Activated B cell treated with CpG ODN at 0.5 μM for 24 hours (primary cell): ENCODE data around the gene EID2B. TPM values are rescaled to one million over a fixed set of nuclear protein-coding genes. Genes with fewer than 3 reads are reported as not detected.

Source experiments
- ATAC-seq: fragments of 200-7000 bp; cut with Tn5 transposase; one replicate; pipeline ENCODE4 v1.10.0; 2021; ENCODE audit warnings: low read depth, mild to moderate bottlenecking, moderate library complexity
- CTCF ChIA-PET: fragments of 350-600 bp; sonication (Branson Sonifier 250); formaldehyde crosslinking; loops from one replicate; lab custom pipeline; 2021; ENCODE audit warnings: antibody characterized with exemption; lab: Charles Lee
- POLR2A ChIA-PET: fragments of 350-600 bp; sonication (Branson Sonifier 250); formaldehyde crosslinking; loops from one replicate; lab custom pipeline; 2021; ENCODE audit warnings: antibody characterized with exemption; lab: Charles Lee
- DNase-seq: peaks from one replicate; pipeline ENCODE4 v3.0.0; 2022
- H3K27ac Mint-ChIP-seq: one replicate; pipeline ENCODE4 v1.8.0; 2020; ENCODE audit warnings: mixed read lengths
- H3K27me3 Mint-ChIP-seq: one replicate; pipeline ENCODE4 v1.8.0; 2021; ENCODE audit warnings: mixed read lengths
- H3K36me3 Mint-ChIP-seq: one replicate; pipeline ENCODE4 v1.8.0; 2021; ENCODE audit warnings: low read depth, mixed read lengths
- H3K4me1 Mint-ChIP-seq: one replicate; pipeline ENCODE4 v1.8.0; 2021; ENCODE audit warnings: mixed read lengths
- H3K4me3 Mint-ChIP-seq: one replicate; pipeline ENCODE4 v1.8.0; 2020; ENCODE audit warnings: mild to moderate bottlenecking, mixed read lengths
- H3K9me3 Mint-ChIP-seq: one replicate; pipeline ENCODE4 v1.8.0; 2020; ENCODE audit warnings: mixed read lengths
- CTCF ChIP-seq: fragments of 200-600 bp; IDR thresholded peaks from one replicate; pipeline ENCODE4 v1.8.0; 2022; ENCODE audit warnings: antibody characterized with exemption, mild to moderate bottlenecking
- intact Hi-C: fragments of 100-400 bp; cut with micrococcal nuclease; formaldehyde crosslinking; loops from one replicate; pipeline ENCODE4 v1.15.1; 2024
- total RNA-seq: library from RNA; stranded (reverse); gene quantifications from 2 replicates; pipeline ENCODE4 v1.2.3, GENCODE V29; 2022

EID2B gene
- total RNA-seq, 1 donor from 2014 or later, result 4.0 TPM

GRCh38 chr19:39533791-39534190 lies 1.1 kb upstream of the EID2B start:
- no peaks in the 10 kb centered on the region for H3K27me3 Mint-ChIP-seq
- no peak for ATAC-seq
- peaks cover 31% of the 10 kb centered on the region for H3K4me1 Mint-ChIP-seq
- CTCF ChIA-PET, result interaction anchor here (1.3 to 3.8 kb wide), 6 partner anchors 59 to 411 kb away, joined by 3 to 20 read pairs (median 9); partner anchors contain the start of gene SUPT5H
- H3K36me3 Mint-ChIP-seq, result peaks cover 5% of the 10 kb centered on the region
- POLR2A ChIA-PET, result interaction anchor here (1.9 kb wide), 1 partner anchor 89 kb away, joined by 5 read pairs; the partner anchor contains the start of gene SUPT5H
- H3K27ac Mint-ChIP-seq, result no peak overlapping the region
- no peak for DNase-seq
- no peaks in the 10 kb centered on the region for H3K9me3 Mint-ChIP-seq
- H3K4me3 Mint-ChIP-seq, result no peak overlapping the region
- no peak for TF ChIP-seq CTCF
- intact Hi-C loops, result loop anchor here (1.0 to 5.0 kb wide), 3 partner anchors 191 to 411 kb away; partner anchors contain the start of gene SAMD4B

- Mint-ChIP-seq H3K4me1 (peaks cover 24% of the 10 kb centered on the region), H3K27me3 (no peaks in the 10 kb centered on the region), H3K27ac (no peak overlapping the region), H3K9me3 (no peaks in the 10 kb centered on the region), H3K36me3 (peaks cover 8% of the 10 kb centered on the region), H3K4me3 (peak overlapping the region; percentile 95)
- POLR2A ChIA-PET, result interaction anchor here (0.5 to 2.1 kb wide), 8 partner anchors 59 to 676 kb away, joined by 3 to 17 read pairs (median 4); partner anchors contain the start of genes PLEKHG2, RPS16 and SUPT5H
- intact Hi-C loops, result loop anchor here (1.0 to 5.0 kb wide), 3 partner anchors 191 to 411 kb away; partner anchors contain the start of gene SAMD4B
- no peak for TF ChIP-seq CTCF
- CTCF ChIA-PET, result interaction anchor here (1.2 to 3.8 kb wide), 5 partner anchors 59 to 411 kb away, joined by 4 to 20 read pairs (median 12); no protein-coding TSS in a partner anchor
- no peak for ATAC-seq
- DNase-seq, result no peak
Observed at GRCh38 chr19:39533003-39533512, 406 bp upstream of the EID2B start.

GRCh38 chr19:39531834-39532232 lies 819 bp downstream of the EID2B start:
- ChIA-PET CTCF (interaction anchor here (0.8 to 3.8 kb wide), 8 partner anchors 33 to 409 kb away, joined by 3 to 20 read pairs (median 4); partner anchors contain the start of genes DLL3 and RPS16), POLR2A (interaction anchor here (0.5 to 2.1 kb wide), 7 partner anchors 58 to 134 kb away, joined by 3 to 17 read pairs (median 4); partner anchors contain the start of genes PLEKHG2, RPS16 and SUPT5H)
- no peak for DNase-seq
- peaks cover 10% of the 10 kb centered on the region for H3K36me3 Mint-ChIP-seq
- ATAC-seq, result no peak
- H3K9me3 Mint-ChIP-seq, result no peaks in the 10 kb centered on the region
- peak overlapping the region; percentile 35 for H3K27ac Mint-ChIP-seq
- peak overlapping the region; percentile 95 for H3K4me3 Mint-ChIP-seq
- intact Hi-C loops, result loop anchor here (1.0 to 5.0 kb wide), 9 partner anchors 8 to 422 kb away; partner anchors contain the start of genes EID2, PLEKHG2 and SAMD4B
- H3K27me3 Mint-ChIP-seq, result no peaks in the 10 kb centered on the region
- TF ChIP-seq CTCF, result no peak
- H3K4me1 Mint-ChIP-seq, result peaks cover 17% of the 10 kb centered on the region

- TF ChIP-seq CTCF, result no peak
- ChIA-PET POLR2A (interaction anchor here (0.7 kb wide), 1 partner anchor 32 kb away, joined by 3 read pairs; no protein-coding TSS in a partner anchor), CTCF (interaction anchor here (1.0 to 1.7 kb wide), 3 partner anchors 14 to 22 kb away, joined by 3 read pairs; no protein-coding TSS in a partner anchor)
- H3K9me3 Mint-ChIP-seq, result no peaks in the 10 kb centered on the region
- intact Hi-C loops, result no loop called here
- H3K27ac Mint-ChIP-seq, result no peak overlapping the region
- no peak for DNase-seq
- no peak overlapping the region for H3K4me3 Mint-ChIP-seq
- no peaks in the 10 kb centered on the region for H3K4me1 Mint-ChIP-seq
- no peak for ATAC-seq
- no peaks in the 10 kb centered on the region for H3K27me3 Mint-ChIP-seq
- H3K36me3 Mint-ChIP-seq, result peaks cover 5% of the 10 kb centered on the region
Observed at GRCh38 chr19:39525205-39525604, 7.4 kb downstream of the EID2B start.

- no peaks in the 10 kb centered on the region for H3K27me3 Mint-ChIP-seq
- peaks cover 5% of the 10 kb centered on the region for H3K36me3 Mint-ChIP-seq
- ATAC-seq (no peak), DNase-seq (no peak)
- no peak for TF ChIP-seq CTCF
- H3K9me3 Mint-ChIP-seq, result no peaks in the 10 kb centered on the region
- no peaks in the 10 kb centered on the region for H3K4me1 Mint-ChIP-seq
- no peak overlapping the region for H3K27ac Mint-ChIP-seq
- ChIA-PET CTCF (interaction anchor here (0.8 to 1.7 kb wide), 3 partner anchors 13 to 84 kb away, joined by 3 read pairs; no protein-coding TSS in a partner anchor), POLR2A (interaction anchor here (0.6 to 1.1 kb wide), 4 partner anchors 33 to 1059 kb away, joined by 3 to 4 read pairs (median 4); partner anchors contain the start of gene RPS16)
- H3K4me3 Mint-ChIP-seq, result no peak overlapping the region
- intact Hi-C loops, result no loop called here
Observed at GRCh38 chr19:39524495-39524894, 8.2 kb downstream of the EID2B start.
